ENCODE data around the gene SV2A.

SV2A gene

GRCh38 chr1:149917571-149918144 is at the start of gene SV2A (continued):
- TF ChIP-seq, protein P1, sequence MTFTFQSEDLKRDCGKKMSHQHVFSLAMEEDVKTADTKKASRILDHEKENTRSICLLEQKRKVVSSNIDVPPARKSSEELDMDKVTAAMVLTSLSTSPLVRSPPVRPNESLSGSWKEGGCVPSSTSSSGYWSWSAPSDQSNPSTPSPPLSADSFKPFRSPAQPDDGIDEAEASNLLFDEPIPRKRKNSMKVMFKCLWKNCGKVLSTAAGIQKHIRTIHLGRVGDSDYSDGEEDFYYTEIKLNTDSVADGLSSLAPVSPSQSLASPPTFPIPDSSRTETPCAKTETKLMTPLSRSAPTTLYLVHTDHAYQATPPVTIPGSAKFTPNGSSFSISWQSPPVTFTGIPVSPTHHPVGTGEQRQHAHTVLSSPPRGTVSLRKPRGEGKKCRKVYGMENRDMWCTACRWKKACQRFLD (tag by site-specific recombination; IDR thresholded peaks at IDR 0.05), result no peak
- TF ChIP-seq ZNF335 (tag by site-specific recombination; conservative IDR thresholded peaks at IDR 0.05), result peak; percentile 77
- peak; percentile 66 for TF ChIP-seq ZNF501 (tag by site-specific recombination; IDR thresholded peaks at IDR 0.05)
- TF ChIP-seq GLIS2 (tag by site-specific recombination; IDR thresholded peaks at IDR 0.05), result peak; percentile 85
- TF ChIP-seq, protein P2, sequence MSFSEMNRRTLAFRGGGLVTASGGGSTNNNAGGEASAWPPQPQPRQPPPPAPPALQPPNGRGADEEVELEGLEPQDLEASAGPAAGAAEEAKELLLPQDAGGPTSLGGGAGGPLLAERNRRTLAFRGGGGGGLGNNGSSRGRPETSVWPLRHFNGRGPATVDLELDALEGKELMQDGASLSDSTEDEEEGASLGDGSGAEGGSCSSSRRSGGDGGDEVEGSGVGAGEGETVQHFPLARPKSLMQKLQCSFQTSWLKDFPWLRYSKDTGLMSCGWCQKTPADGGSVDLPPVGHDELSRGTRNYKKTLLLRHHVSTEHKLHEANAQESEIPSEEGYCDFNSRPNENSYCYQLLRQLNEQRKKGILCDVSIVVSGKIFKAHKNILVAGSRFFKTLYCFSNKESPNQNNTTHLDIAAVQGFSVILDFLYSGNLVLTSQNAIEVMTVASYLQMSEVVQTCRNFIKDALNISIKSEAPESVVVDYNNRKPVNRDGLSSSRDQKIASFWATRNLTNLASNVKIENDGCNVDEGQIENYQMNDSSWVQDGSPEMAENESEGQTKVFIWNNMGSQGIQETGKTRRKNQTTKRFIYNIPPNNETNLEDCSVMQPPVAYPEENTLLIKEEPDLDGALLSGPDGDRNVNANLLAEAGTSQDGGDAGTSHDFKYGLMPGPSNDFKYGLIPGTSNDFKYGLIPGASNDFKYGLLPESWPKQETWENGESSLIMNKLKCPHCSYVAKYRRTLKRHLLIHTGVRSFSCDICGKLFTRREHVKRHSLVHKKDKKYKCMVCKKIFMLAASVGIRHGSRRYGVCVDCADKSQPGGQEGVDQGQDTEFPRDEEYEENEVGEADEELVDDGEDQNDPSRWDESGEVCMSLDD (tag by site-specific recombination; IDR thresholded peaks at IDR 0.05), result no peak
- TF ChIP-seq, protein P3, sequence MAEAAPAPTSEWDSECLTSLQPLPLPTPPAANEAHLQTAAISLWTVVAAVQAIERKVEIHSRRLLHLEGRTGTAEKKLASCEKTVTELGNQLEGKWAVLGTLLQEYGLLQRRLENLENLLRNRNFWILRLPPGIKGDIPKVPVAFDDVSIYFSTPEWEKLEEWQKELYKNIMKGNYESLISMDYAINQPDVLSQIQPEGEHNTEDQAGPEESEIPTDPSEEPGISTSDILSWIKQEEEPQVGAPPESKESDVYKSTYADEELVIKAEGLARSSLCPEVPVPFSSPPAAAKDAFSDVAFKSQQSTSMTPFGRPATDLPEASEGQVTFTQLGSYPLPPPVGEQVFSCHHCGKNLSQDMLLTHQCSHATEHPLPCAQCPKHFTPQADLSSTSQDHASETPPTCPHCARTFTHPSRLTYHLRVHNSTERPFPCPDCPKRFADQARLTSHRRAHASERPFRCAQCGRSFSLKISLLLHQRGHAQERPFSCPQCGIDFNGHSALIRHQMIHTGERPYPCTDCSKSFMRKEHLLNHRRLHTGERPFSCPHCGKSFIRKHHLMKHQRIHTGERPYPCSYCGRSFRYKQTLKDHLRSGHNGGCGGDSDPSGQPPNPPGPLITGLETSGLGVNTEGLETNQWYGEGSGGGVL (tag by site-specific recombination; IDR thresholded peaks at IDR 0.05), result peak; percentile 91
- TF ChIP-seq ZNF488 (tag by site-specific recombination; IDR thresholded peaks at IDR 0.05), result no peak
- TF ChIP-seq ZNF600 (tag by site-specific recombination; IDR thresholded peaks at IDR 0.05), result no peak
- peak; percentile 59 for TF ChIP-seq ZBTB20 (tag by site-specific recombination; IDR thresholded peaks at IDR 0.05)
- peak; percentile 61; the same call in 1 of the 2 replicates for TF ChIP-seq IKZF3 (tag by site-specific recombination; IDR thresholded peaks at IDR 0.05)
- TF ChIP-seq SP3 (tag by site-specific recombination; IDR thresholded peaks at IDR 0.05), result peak; percentile 45; the same call in 1 of the 2 replicates
- TF ChIP-seq SP7 (tag by site-specific recombination; IDR thresholded peaks at IDR 0.05), result peak; percentile 22; the same call in 1 of the 2 replicates
- peak; percentile 33; the same call in 1 of the 2 replicates for TF ChIP-seq ZFHX2 (tag by site-specific recombination; conservative IDR thresholded peaks at IDR 0.05)
- TF ChIP-seq ZNF629 (tag by site-specific recombination; IDR thresholded peaks at IDR 0.05), result 0 out of 2 replicates have a peak, but pooled peaks have one; percentile 16
- peak; percentile 98 for TF ChIP-seq PRDM10 (tag by site-specific recombination; IDR thresholded peaks at IDR 0.05)
- peak; percentile 66 for TF ChIP-seq KLF9 (tag by site-specific recombination; IDR thresholded peaks at IDR 0.05; ENCODE audit: low read depth)
- TF ChIP-seq ZNF24 (tag by site-specific recombination; IDR thresholded peaks at IDR 0.05), result 0 out of 2 replicates have a peak, but pooled peaks have one; percentile 9
- TF ChIP-seq ZNF514 (tag by site-specific recombination; IDR thresholded peaks at IDR 0.05), result no peak
- peak; percentile 94 for TF ChIP-seq ZNF341 (tag by site-specific recombination; IDR thresholded peaks at IDR 0.05; ENCODE audit: low read depth)
